Upper lobe of left lung (tissue), 6 donors: ENCODE results near the gene OR10X1. TPM values are rescaled to one million over a fixed set of nuclear protein-coding genes. Genes with fewer than 3 reads are reported as not detected.

Experiments used
- ATAC-seq, 2 donors: fragments of 200-7000 bp; cut with Tn5 transposase; one replicate each; pipeline ENCODE4 v1.9.1; 2022; ENCODE audit warnings: mild to moderate bottlenecking in 2 of 2, moderate library complexity in 2 of 2; ENCODE audit not compliant: low FRiP score in 2 of 2
- DNase-seq, 2 donors: peaks; one replicate each; pipeline ENCODE4 v3.0.0-alpha.2; 2019 to 2020
- H3K27ac ChIP-seq, 4 donors: fragments of 200-600 bp; sonication (generic); one replicate each; pipeline ENCODE4 v1.5.1; 2016 to 2019
- H3K27me3 ChIP-seq, 4 donors: fragments of 200-600 bp; sonication (generic); one replicate each; pipeline ENCODE4 v1.5.1; 2017 to 2019
- H3K36me3 ChIP-seq, 4 donors: fragments of 200-600 bp; sonication (generic); one replicate each; pipeline ENCODE4 v1.5.1; 2016 to 2019
- H3K4me1 ChIP-seq, 4 donors: fragments of 200-600 bp; sonication (generic); one replicate each; pipeline ENCODE4 v1.5.1; 2018 to 2019
- H3K4me3 ChIP-seq, 4 donors: fragments of 200-600 bp; sonication (generic); one replicate each; pipeline ENCODE4 v1.5.1; 2017 to 2019; ENCODE audit warnings: mild to moderate bottlenecking in 2 of 4, moderate library complexity in 1 of 4
- H3K9me3 ChIP-seq, 4 donors: fragments of 200-600 bp; sonication (generic); one replicate each; pipeline ENCODE4 v1.5.1; 2018 to 2019
- CTCF ChIP-seq, 6 experiments: fragments of 450-650 bp in 4 of 6; fragments of 200-600 bp in 2 of 6; sonication (generic) in 2 of 6; IDR thresholded peaks; one replicate each; pipeline ENCODE4 v1.5.1; 2016 to 2019; ENCODE audit warnings: antibody characterized with exemption in 6 of 6
- EP300 ChIP-seq, 4 donors: sonication (generic); formaldehyde crosslinking; IDR thresholded peaks; one replicate each; pipeline ENCODE4 v1.5.1; 2017; ENCODE audit warnings: antibody characterized with exemption in 4 of 4, control low read depth in 2 of 4
- POLR2A ChIP-seq, 4 donors: fragments of 450-650 bp; IDR thresholded peaks; one replicate each; pipeline ENCODE4 v1.5.1; 2016 to 2017; ENCODE audit warnings: antibody characterized with exemption in 4 of 4, mild to moderate bottlenecking in 2 of 4
- POLR2AphosphoS5 ChIP-seq, 2 donors: sonication (generic); formaldehyde crosslinking; IDR thresholded peaks; one replicate each; pipeline ENCODE4 v1.5.1; 2017; ENCODE audit warnings: antibody characterized with exemption in 2 of 2
- WGBS, 2 donors: methylation state at CpG; one replicate each; pipeline ENCODE4 v1.1.5; 2017 to 2018; 5-methylcytosine and 5-hydroxymethylcytosine counted together
- total RNA-seq, 6 donors: library from RNA; depleted of rRNA in 4 of 6; stranded (reverse); fragments of >200 nt in 4 of 6; gene quantifications; one replicate each; pipeline versions ENCODE4 v1.1.0 to v1.2.1, GENCODE V29; 2016 to 2021
- donor health status: DM: no; HTN: no; CAD: no; lungs with moderate emphysema.
- donor health status: DM: no; HTN: yes; CAD: no; lungs with severe emphysema.

Gene OR10X1
- total RNA-seq, 6 donors from 2014 or later = not detected

GRCh38 chr1:158547533-158547932 is 32.2 kb downstream of the OR10X1 start:
- ATAC-seq = no peak
- WGBS, 2 donors = 96 to 100% methylated on average over 2 of the region's 2 CpGs
- no peaks in the 10 kb centered on the region for H3K9me3 ChIP-seq
- no peaks in the 10 kb centered on the region for H3K4me1 ChIP-seq
- no peak overlapping the region for H3K27ac ChIP-seq
- H3K27me3 ChIP-seq = no peaks in the 10 kb centered on the region
- TF ChIP-seq EP300 (IDR thresholded peaks at IDR 0.05) = no peak
- no peak for TF ChIP-seq POLR2A (IDR thresholded peaks at IDR 0.05)
- TF ChIP-seq CTCF (IDR thresholded peaks at IDR 0.05) = no peak
- TF ChIP-seq POLR2AphosphoS5 (IDR thresholded peaks at IDR 0.05) = no peak
- no peaks in the 10 kb centered on the region for H3K36me3 ChIP-seq
- DNase-seq = no peak
- H3K4me3 ChIP-seq = no peak overlapping the region

GRCh38 chr1:158537609-158538008 is 42.1 kb downstream of the OR10X1 start:
- Histone ChIP-seq H3K9me3 (no peaks in the 10 kb centered on the region), H3K4me1 (no peaks in the 10 kb centered on the region), H3K4me3 (no peak overlapping the region), H3K36me3 (no peaks in the 10 kb centered on the region), H3K27me3 (no peaks in the 10 kb centered on the region), H3K27ac (no peak overlapping the region)
- WGBS, 2 donors = 78 to 84% methylated on average over 2 of the region's 2 CpGs
- ATAC-seq (no peak), DNase-seq (no peak)
- TF ChIP-seq CTCF (IDR thresholded peaks at IDR 0.05) = no peak
- no peak for TF ChIP-seq EP300 (IDR thresholded peaks at IDR 0.05)
- TF ChIP-seq POLR2AphosphoS5 (IDR thresholded peaks at IDR 0.05) = no peak
- no peak for TF ChIP-seq POLR2A (IDR thresholded peaks at IDR 0.05)

- Histone ChIP-seq H3K36me3 (no peaks in the 10 kb centered on the region), H3K4me1 (no peaks in the 10 kb centered on the region), H3K4me3 (no peak overlapping the region), H3K9me3 (no peaks in the 10 kb centered on the region), H3K27ac (no peak overlapping the region), H3K27me3 (no peaks in the 10 kb centered on the region)
- DNase-seq (no peak), ATAC-seq (no peak)
- WGBS, 2 donors = 47 to 48% methylated on average over 4 to 5 of the region's 5 CpGs
- TF ChIP-seq CTCF (IDR thresholded peaks at IDR 0.05) (no peak), POLR2A (IDR thresholded peaks at IDR 0.05) (no peak), EP300 (IDR thresholded peaks at IDR 0.05) (no peak), POLR2AphosphoS5 (IDR thresholded peaks at IDR 0.05) (no peak)
Measured at GRCh38 chr1:158534496-158534895, 45.2 kb downstream of the OR10X1 start.

Other genes with a start within 250 kb of the OR10X1 start
- under 1 TPM in 2 of 6 donors, not detected in 4; 0.17 to 0.26 TPM for gene CD1B, start 248.4 kb downstream of the OR10X1 start, total RNA-seq
- gene CD1E, start 226.0 kb downstream of the OR10X1 start, total RNA-seq = 1 to 10 TPM in 2 of 6 donors, not detected in 4; 2.1 to 4.0 TPM
- not detected for gene OR10T2, start 180.4 kb downstream of the OR10X1 start, total RNA-seq
- not detected for gene OR10K2, start 153.7 kb downstream of the OR10X1 start, total RNA-seq
- not detected for gene OR10K1, start 118.1 kb downstream of the OR10X1 start, total RNA-seq
- gene OR10R2, start 107.7 kb downstream of the OR10X1 start, total RNA-seq = not detected
- gene OR6Y1, start 25.5 kb downstream of the OR10X1 start, total RNA-seq = not detected
- gene OR6P1, start 9.3 kb downstream of the OR10X1 start, total RNA-seq = not detected
- not detected for gene OR10Z1, start 25.4 kb upstream of the OR10X1 start, total RNA-seq
- under 1 TPM in 5 of 6 donors, not detected in 1; 0.20 to 0.57 (median 0.30) TPM for gene SPTA1, start 106.8 kb upstream of the OR10X1 start, total RNA-seq
- gene OR6K2, start 120.8 kb upstream of the OR10X1 start, total RNA-seq = not detected
- gene OR6K3, start 140.8 kb upstream of the OR10X1 start, total RNA-seq = 1 to 10 TPM in 1 of 6 donors, under 1 TPM in 2, not detected in 3; 0.23 to 2.1 (median 0.81) TPM
- gene OR6K6, start 174.8 kb upstream of the OR10X1 start, total RNA-seq = not detected
- gene OR6N1, start 192.3 kb upstream of the OR10X1 start, total RNA-seq = 1 to 10 TPM in 2 of 6 donors, under 1 TPM in 3, not detected in 1; 0.20 to 1.9 (median 0.57) TPM
- under 1 TPM in 2 of 6 donors, not detected in 4; 0.10 to 0.26 TPM for gene OR6N2, start 201.3 kb upstream of the OR10X1 start, total RNA-seq